ENCODE measurements around the gene CDON. TPM values are rescaled to one million over a fixed set of nuclear protein-coding genes. Genes with fewer than 3 reads are reported as not detected.

Gene CDON
- total and polyA plus RNA-seq, 2 of the 13 experiments (the other 11 are each of a cell fraction or from before 2014, with no cell fraction given): 9.6 to 12.8 TPM

DNA sequence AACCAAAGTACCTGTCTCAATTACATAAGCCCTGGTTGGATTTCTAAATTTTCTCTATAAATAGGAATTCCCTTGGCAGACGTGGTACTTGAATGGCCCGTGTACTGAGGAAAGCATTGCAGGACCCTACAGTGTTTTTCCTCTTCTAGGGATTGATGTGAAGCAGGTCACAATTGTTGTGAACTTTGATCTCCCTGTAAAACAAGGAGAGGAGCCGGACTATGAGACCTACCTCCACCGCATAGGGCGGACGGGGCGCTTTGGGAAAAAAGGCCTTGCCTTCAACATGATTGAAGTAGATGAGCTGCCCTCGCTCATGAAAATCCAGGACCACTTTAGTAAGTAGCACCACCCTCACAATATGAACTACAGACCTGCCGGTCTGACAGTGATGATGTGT is 141.6 kb downstream of the CDON start (continued):
- 0 out of 2 replicates have a peak, but pooled peaks have one; percentile 23 for TF ChIP-seq REPIN1 (CRISPR knock-in tag; IDR thresholded peaks at IDR 0.05; ENCODE audit: borderline replicate concordance, low read depth)
- no peak for TF ChIP-seq ZNF280D (CRISPR knock-in tag; IDR thresholded peaks at IDR 0.05)
- no peak for TF ChIP-seq BRD4 (CRISPR knock-in tag; IDR thresholded peaks at IDR 0.05)
- 0 out of 2 replicates have a peak, but pooled peaks have one; percentile 26 for TF ChIP-seq ZFY (CRISPR knock-in tag; IDR thresholded peaks at IDR 0.05)
- TF ChIP-seq, protein P1, sequence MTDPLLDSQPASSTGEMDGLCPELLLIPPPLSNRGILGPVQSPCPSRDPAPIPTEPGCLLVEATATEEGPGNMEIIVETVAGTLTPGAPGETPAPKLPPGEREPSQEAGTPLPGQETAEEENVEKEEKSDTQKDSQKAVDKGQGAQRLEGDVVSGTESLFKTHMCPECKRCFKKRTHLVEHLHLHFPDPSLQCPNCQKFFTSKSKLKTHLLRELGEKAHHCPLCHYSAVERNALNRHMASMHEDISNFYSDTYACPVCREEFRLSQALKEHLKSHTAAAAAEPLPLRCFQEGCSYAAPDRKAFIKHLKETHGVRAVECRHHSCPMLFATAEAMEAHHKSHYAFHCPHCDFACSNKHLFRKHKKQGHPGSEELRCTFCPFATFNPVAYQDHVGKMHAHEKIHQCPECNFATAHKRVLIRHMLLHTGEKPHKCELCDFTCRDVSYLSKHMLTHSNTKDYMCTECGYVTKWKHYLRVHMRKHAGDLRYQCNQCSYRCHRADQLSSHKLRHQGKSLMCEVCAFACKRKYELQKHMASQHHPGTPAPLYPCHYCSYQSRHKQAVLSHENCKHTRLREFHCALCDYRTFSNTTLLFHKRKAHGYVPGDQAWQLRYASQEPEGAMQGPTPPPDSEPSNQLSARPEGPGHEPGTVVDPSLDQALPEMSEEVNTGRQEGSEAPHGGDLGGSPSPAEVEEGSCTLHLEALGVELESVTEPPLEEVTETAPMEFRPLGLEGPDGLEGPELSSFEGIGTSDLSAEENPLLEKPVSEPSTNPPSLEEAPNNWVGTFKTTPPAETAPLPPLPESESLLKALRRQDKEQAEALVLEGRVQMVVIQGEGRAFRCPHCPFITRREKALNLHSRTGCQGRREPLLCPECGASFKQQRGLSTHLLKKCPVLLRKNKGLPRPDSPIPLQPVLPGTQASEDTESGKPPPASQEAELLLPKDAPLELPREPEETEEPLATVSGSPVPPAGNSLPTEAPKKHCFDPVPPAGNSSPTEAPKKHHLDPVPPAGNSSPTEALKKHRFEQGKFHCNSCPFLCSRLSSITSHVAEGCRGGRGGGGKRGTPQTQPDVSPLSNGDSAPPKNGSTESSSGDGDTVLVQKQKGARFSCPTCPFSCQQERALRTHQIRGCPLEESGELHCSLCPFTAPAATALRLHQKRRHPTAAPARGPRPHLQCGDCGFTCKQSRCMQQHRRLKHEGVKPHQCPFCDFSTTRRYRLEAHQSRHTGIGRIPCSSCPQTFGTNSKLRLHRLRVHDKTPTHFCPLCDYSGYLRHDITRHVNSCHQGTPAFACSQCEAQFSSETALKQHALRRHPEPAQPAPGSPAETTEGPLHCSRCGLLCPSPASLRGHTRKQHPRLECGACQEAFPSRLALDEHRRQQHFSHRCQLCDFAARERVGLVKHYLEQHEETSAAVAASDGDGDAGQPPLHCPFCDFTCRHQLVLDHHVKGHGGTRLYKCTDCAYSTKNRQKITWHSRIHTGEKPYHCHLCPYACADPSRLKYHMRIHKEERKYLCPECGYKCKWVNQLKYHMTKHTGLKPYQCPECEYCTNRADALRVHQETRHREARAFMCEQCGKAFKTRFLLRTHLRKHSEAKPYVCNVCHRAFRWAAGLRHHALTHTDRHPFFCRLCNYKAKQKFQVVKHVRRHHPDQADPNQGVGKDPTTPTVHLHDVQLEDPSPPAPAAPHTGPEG (CRISPR knock-in tag; IDR thresholded peaks at IDR 0.05): no peak
- peak; percentile 41; the same call in 1 of the 2 replicates for TF ChIP-seq NCOR1 (IDR thresholded peaks at IDR 0.05; ENCODE audit: borderline replicate concordance, low read length)
- TF ChIP-seq ZNF720 (CRISPR knock-in tag; IDR thresholded peaks at IDR 0.05): no peak
- TF ChIP-seq ZNF615 (CRISPR knock-in tag; IDR thresholded peaks at IDR 0.05; ENCODE audit: borderline replicate concordance): no peak
- TF ChIP-seq NR2F1 (CRISPR knock-in tag; IDR thresholded peaks at IDR 0.05): no peak
- no peak for TF ChIP-seq SKI (IDR thresholded peaks at IDR 0.05; ENCODE audit: partially characterized antibody)
- TF ChIP-seq ZBTB38 (CRISPR knock-in tag; IDR thresholded peaks at IDR 0.05): no peak
- TF ChIP-seq, protein P2, sequence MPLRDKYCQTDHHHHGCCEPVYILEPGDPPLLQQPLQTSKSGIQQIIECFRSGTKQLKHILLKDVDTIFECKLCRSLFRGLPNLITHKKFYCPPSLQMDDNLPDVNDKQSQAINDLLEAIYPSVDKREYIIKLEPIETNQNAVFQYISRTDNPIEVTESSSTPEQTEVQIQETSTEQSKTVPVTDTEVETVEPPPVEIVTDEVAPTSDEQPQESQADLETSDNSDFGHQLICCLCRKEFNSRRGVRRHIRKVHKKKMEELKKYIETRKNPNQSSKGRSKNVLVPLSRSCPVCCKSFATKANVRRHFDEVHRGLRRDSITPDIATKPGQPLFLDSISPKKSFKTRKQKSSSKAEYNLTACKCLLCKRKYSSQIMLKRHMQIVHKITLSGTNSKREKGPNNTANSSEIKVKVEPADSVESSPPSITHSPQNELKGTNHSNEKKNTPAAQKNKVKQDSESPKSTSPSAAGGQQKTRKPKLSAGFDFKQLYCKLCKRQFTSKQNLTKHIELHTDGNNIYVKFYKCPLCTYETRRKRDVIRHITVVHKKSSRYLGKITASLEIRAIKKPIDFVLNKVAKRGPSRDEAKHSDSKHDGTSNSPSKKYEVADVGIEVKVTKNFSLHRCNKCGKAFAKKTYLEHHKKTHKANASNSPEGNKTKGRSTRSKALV (CRISPR knock-in tag; IDR thresholded peaks at IDR 0.05): no peak
- peak; percentile 31; the same call in 1 of the 2 replicates for TF ChIP-seq PHF21A (CRISPR knock-in tag; IDR thresholded peaks at IDR 0.05)
- TF ChIP-seq ZBTB39 (CRISPR knock-in tag; IDR thresholded peaks at IDR 0.05): no peak
- no peak for TF ChIP-seq AGO1 (IDR thresholded peaks at IDR 0.05; ENCODE audit: low read depth, low read length, poor library complexity, severe bottlenecking)
- peak; percentile 82 for TF ChIP-seq HNF4A (CRISPR knock-in tag; IDR thresholded peaks at IDR 0.05)

All from HepG2 (cell line).